ENCODE measurements around the gene HINFP.
A peak's percentile ranks its signal among the peaks of the same experiment; 100 is the strongest.
"Not testable (repeated sequence)": the region's sequence is repeated elsewhere in the genome, so short reads cannot be mapped to it uniquely, and the experiment has no call there.

The HINFP gene

GRCh38 chr11:119100246-119100970, 21.0 kb upstream of the HINFP start:
- DNase-seq (ENCODE audit: low spot score): no peak

DNA sequence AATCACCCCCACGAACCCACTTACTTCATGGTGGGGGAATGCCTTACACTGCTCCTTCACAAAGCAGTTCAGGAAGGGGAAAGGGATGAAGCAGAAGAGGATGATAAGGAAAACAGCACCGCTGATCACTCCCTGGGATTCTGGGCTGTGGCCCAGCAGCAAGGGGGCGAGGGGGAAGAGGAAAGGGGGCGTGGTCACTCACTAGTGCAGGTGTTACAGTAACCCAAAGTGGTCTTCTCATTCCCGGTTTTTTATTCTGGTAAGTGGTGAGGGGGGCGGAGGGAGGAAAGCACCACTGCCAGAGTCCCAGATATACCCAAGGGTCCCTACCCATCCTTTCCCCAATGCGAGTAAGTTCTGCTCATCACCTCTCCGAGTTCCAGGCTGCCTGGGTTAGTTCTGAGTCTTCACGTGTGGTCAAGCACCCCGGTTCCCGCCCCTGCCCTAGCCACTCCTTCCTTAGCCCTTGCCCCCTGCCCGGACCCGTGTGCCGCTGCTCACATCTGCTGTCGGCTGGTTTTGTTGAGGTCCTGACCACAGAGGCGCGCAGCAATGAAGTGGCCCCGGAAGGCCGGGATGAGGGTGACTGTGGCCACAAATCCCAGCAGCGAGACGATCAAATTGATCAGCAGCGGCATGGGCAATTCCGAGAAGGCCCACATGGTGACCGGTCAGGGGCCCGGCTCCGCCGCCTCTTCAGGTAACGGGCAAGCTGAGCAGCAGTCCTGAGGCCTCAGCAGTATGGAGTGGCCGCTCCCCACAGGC, 20.2 kb upstream of the HINFP start:
- DNase-seq (ENCODE audit: low spot score): no peak

- DNase-seq (ENCODE audit: low spot score): peak; percentile 82
Observed at GRCh38 chr11:119101759-119102423, 19.5 kb upstream of the HINFP start, which contains the start of gene DPAGT1. TSS of gene DPAGT1 (minus strand) at chr11:119101853. CDS start at chr11:119101655, 198 bp downstream.

DNA sequence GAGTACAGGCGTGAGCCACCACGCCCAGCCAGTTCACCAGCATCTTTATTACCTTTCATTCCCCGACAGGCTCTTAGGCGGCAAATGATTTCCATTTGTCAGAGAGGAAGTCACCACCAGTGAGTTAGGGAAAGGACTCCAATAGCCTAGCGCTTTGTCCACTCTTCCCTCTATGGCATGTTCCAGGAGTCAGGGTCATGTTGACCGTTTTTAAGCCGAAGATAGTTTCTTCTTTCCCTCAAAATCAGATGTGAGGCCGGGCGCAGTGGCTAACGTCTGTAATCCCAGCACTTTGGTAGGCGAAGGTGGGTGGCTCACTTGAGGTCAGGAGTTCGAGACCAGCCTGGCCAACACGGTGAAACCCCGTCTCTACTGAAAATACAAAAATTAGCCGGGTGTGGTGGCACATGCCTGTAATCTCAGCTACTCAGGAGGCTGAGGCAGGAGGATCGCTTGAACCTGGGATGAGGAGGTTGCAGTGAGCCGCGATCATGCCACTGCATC, 18.2 kb upstream of the HINFP start:
- not testable (repeated sequence) for DNase-seq (ENCODE audit: low spot score)

- no peak for DNase-seq (ENCODE audit: low spot score)
Observed at GRCh38 chr11:119103793-119104192, 17.6 kb upstream of the HINFP start.

DNA sequence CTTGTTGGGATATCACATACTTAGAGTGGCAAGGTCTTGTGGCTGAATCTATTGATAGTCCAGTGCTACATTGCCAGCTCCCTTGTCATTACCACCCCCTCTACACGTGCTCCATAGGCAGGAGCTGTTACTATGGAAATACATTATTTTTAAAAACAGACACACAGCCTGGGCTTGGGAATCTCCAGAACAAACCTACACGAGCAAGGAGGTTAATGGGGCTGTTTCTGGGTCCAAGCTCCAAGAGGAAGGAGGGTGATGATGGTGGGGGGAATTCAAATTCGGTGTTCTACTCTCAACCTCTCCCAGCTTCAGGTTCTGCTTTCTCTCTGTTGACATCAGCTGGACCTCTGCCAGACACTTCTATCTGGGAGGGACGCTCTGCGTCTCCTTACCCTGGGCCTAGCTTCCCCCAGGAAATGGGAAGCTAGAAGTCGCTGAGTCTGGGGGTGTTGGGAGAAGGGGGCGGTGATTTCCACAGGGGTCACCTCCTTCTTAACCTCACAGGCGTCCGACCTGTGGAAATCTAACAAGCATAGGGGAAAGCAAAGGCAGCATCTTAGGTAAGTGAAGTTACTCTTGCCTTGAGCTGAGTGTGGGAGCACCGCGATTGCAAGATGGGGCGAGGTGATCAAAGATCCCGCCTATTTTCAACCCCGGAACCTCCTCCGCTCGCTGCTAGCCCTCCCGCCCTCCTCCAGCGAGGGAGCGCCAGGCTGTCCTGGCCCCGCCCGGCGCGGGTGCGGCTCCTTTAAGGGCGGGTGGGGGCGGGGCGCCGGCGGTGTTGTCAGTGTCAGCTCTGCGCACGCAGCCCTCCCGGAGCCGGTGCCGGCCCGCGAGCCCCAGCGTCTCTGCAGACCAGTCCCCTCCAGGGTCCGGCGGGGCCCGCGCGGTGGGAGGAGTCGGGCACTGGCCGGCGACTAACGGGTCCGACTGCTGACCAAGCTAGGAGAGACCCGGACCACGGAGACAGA, 14.5 kb upstream of the HINFP start, which contains the start of gene C2CD2L:
Gene C2CD2L, plus strand, starts transcription at position 781 of the 974 bp plus-strand sequence. CDS start 398 bp downstream, outside the sequence.
- DNase-seq (ENCODE audit: low spot score): peak; percentile 92

DNA sequence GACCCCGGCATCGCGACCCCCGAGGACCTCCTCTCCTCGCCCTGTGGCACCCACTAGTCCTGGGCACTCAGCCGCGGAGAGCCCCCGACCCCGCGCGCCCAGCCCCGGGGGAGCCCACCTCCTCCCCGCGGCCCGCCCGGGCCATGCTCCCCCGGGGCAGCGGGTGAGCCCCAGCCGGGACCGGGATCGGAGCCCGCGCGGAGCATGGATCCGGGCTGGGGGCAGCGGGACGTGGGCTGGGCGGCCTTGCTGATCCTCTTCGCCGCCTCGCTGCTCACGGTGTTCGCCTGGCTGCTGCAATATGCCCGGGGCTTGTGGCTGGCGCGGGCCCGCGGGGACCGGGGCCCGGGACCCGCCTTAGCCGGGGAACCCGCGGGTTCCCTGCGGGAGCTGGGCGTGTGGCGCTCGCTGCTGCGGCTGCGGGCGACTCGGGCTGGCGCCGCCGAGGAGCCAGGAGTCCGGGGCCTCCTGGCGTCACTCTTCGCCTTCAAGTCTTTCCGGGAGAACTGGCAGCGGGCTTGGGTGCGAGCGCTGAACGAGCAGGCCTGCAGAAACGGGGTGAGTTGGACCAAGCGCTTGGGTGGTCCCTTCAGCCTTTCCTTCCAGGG, 13.7 kb upstream of the HINFP start:
- DNase-seq (ENCODE audit: low spot score): no peak

DNA sequence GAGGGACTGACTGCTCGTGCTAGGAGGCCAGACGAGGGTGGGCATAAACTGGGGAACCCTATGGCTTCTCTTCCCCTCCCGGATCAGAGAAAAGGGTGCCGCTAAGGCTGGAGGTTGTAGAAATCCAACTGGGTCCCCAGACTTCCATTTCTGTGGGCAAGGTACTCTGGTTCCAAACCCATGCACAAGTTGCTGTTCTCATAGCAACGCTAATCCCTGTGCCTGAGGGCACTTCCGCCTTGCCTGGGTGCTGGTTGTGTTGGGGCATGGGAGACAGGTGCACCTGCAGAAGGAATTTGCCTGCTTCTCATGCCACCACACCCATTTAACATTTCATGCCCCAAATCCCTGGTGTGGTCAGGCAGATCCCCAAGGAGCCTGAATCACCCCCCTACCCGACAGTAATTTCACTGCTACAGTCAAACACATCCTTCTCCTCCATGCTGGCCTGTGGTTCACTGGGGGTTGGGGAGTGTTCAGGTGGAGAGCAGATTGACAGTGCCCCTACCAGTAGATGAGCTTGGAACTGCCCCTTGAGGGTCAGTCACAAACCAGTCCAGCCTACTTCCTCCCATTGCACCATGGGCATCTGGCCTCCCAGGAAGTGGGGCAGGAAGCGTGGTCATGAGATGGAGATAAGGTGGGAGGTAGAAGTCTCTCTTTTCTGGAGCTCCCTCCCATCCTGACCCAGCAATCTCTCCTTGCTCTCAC, 13.1 kb upstream of the HINFP start:
- DNase-seq (ENCODE audit: low spot score): peak; percentile 45

- DNase-seq (ENCODE audit: low spot score): no peak
Observed at GRCh38 chr11:119108857-119109221, 12.5 kb upstream of the HINFP start.

- DNase-seq (ENCODE audit: low spot score): no peak
Observed at GRCh38 chr11:119109843-119110242, 11.5 kb upstream of the HINFP start.

GRCh38 chr11:119110439-119110838, 10.9 kb upstream of the HINFP start:
- no peak for DNase-seq (ENCODE audit: low spot score)

- no peak for DNase-seq (ENCODE audit: low spot score)
Observed at GRCh38 chr11:119111361-119111925, 9.9 kb upstream of the HINFP start.

DNA sequence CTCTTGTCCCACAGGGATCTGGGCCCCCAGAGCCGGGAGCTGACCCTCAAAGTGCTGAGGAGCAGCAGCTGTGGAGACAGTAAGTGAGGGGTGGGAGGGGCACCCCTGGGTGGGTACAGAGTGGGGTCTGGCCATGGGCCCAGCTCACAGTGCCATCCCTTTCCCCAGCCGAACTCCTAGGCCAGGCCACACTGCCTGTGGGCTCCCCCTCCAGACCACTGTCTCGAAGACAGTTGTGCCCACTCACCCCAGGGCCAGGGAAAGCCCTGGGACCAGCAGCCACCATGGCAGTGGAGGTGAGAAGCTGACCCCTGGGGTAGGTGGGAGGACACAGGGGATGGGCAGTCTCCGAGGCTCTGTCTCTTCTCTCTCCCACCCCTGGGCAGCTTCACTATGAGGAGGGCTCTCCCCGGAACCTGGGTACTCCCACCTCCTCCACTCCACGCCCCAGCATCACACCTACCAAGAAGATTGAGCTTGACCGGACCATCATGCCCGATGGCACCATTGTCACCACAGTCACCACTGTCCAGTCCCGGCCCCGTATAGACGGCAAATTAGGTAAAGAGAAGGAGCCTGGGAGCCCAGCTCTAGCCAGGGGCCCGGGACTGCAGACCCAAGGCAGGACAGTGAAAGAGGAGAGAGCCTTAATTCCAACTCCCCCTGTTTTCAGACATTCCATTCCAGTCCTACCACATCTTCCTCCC, 8.9 kb upstream of the HINFP start:
- DNase-seq (ENCODE audit: low spot score): no peak

GRCh38 chr11:119113716-119114115, 7.7 kb upstream of the HINFP start:
- no peak for DNase-seq (ENCODE audit: low spot score)

- no peak for DNase-seq (ENCODE audit: low spot score)
Observed at GRCh38 chr11:119114351-119114750, 7.0 kb upstream of the HINFP start.

DNA sequence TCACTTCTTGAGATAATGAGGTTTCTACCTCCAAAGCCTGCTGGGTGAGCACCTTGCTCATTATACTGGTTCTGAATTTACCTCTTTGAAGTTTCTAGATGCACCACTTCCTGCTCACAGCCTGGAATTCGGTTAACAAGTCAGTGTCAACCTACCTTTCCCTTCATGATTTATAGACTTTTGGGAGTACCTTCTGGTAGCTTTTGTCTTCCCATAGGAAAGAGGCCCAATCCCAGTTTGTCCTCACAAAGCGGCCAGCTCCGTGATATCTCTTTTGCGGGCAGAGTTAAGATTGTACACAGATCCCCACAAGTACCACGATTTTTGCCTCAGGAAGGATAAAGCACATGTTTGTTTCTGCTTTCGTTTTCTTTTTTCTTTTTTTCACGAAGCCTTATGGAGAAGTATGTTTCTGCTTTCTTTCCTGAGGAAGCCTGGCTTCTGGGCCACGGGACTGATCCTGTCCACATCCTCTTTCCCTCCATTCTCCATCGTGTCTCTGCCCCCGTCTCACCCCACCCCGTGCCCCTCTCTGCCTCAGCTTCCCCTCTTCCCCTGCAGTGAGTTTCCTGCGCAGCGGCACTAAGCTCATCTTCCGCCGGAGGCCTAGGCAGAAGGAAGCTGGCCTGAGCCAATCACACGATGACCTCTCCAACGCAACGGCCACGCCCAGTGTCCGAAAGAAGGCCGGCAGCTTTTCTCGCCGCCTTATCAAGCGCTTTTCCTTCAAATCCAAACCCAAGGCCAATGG, 5.7 kb upstream of the HINFP start:
- DNase-seq (ENCODE audit: low spot score): peak; percentile 55

- DNase-seq (ENCODE audit: low spot score): no peak
Observed at GRCh38 chr11:119116235-119116594, 5.2 kb upstream of the HINFP start.

GRCh38 chr11:119116601-119117000, 4.8 kb upstream of the HINFP start:
- DNase-seq (ENCODE audit: low spot score): no peak

Data from CD4-positive, alpha-beta T cell treated with Interleukin-6 at 100 ng/mL for 8 hours (primary cell).